Stimulated activated CD4-positive, alpha-beta T cell treated with anti-CD3 and anti-CD28 coated beads, Interleukin-1b, Interleukin-23, amount 100 ng/mL, for 48 hours (primary cell): Measurements from ENCODE around the gene ARVCF.
A peak's percentile ranks its signal among the peaks of the same experiment; 100 is the strongest.

ENCODE experiments used
- DNase-seq: peaks from one replicate; pipeline ENCODE4 v3.0.0-alpha.2; 2020

The ARVCF gene

DNA sequence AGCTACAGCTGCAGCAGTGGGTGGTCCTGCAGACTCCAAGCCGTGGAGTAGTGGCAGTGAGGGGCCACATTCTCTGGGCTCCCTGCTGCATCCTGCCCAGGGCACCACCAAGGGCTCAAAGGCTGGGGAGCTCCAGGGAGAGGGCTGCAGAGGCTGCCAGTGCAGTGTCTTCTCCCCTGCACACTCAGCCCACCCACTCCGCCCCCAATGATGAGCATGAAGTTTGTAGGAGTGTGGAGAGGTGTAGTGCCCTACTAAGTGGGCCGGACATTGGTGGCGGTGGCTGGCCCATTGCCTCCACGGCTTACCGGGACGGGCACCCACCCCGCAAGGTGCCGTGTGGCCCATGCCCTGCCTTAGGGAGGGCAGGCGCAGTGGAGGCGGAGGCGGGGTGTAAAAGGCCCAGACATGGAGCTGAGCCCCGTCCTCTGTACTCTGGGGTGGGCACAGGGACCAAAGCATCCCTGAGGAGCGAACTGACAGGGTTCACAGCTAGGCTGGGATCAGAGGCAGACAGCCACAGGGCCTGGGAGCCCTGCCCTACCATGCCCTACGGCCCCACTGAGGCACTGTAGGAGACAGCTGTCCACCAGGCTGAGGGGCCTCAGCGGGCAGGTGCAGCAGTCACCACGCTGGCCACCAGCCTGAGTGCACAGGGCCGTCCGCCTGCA, 18.9 kb downstream of the ARVCF start:
- DNase-seq, result no peak

DNA sequence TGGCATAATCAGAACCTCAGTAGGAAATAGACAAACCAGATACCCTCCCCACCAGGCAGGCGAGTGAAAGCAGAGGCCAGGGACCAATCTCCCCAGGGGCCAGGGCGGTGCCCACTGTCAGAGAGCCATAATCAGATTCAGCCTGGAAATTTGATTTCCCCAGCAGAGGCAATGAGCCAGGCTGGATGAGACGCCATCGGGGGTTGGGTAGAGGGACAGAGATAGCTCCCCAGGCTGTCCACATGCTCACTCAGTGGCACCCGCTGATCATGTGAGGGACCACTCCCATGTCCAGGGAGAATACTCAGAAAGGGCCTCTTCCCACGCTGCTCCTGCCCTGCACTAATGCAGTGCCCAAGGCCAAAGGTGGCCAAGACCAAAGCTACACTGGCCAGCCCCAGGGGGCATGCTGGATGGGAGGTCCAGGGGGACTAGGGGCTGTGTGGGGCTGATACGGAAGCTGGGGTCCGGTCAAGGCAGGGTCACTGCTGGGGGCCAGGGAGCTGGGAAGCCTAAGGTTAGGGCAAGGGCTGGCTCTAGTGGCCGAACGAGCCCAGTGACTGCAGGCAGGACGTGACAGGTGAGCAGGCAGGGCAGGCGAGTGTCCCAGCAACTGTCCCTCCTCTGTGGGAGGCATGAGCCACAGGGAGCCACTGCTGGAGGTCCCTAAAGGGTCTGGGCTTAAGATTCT, 19.8 kb downstream of the ARVCF start:
- DNase-seq, result no peak

DNA sequence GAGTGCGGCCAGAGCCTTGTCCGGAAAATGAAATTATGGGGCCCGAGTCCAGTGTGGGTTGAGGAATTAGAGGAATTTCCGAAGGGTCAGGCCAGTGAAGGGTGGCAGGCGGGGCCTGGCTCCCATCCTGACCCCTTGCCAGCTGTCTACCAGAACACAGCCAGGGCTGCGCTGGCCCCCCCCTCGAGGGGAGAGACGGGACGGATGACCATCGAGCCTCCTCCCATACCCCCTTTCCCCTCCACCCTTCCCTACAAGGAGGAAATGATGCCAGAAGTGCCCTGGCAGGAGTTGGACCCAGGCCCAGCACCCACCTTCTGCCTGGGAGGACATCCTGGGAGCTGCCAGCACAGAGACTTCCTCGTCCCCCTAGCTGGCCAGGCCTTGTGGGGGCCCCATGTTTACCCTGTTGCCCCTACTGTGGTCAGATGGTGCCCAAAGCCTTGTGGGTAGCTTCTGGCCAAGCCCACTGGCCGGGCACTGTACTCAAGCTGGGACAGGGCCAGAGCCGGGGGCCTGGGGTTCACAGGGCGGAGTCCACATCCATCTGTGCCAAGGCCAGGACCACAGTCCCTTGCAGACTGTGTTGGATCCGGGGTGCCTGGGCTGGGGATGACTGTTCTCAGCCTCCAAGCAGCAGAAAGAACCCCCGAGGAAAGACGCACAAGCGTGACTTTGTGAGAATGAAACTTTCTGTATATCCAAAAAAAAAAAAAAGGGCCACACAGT, 20.8 kb downstream of the ARVCF start:
- DNase-seq, result no peak

DNA sequence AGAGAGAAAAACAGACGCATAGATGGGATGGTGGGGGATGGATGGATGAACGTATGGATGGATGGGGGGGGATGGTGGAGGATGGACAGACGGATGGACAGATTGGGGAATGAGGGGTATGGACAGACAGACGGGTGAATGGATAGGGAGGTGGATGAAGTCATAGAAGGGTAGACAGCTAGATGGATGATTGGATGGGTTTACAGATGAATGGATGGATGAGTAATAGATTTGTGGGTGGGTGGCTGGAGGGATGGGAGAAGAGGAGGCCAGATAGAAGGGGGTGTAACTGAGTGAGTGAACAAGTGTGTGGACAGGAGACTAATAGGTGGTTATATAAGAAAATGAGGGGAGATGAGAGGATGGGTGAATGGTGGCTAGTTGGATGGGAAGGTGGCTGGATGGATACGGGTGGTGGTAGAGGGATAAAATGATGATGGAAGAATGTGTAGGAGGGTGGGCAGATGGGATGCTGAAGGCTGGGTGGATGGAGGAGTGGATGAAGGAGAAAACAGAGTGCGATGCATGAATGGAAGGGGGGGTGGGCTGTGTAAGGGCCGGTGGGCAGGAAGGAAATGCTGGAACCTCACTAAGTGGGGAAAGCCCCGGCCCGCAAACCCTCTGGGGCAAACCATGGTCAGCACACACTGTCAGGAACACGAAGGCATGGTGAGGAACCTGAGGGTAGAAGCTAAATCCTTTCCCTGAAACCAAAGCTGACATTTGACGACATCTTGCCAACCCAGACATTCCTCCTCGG, 21.6 kb downstream of the ARVCF start:
- no peak for DNase-seq

DNA sequence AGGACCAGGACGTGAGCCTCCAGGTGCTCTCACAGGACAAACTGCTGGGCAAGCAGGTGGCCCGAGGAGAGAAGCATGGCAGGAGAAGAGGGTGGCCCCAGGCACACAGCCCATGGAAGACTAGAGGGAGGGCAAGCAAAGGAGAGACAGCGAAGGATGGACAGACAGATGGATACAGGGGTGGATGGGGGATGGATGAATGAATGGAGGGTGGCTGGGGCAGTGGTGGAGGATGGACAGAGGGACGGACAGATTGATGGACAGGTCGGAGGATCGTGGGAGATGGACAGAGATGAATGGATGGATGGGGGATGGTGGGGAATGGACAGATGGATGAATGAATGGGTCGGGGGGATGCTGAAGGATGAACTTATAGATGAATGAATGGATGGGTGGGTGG, 22.7 kb downstream of the ARVCF start:
- DNase-seq, result no peak

DNA sequence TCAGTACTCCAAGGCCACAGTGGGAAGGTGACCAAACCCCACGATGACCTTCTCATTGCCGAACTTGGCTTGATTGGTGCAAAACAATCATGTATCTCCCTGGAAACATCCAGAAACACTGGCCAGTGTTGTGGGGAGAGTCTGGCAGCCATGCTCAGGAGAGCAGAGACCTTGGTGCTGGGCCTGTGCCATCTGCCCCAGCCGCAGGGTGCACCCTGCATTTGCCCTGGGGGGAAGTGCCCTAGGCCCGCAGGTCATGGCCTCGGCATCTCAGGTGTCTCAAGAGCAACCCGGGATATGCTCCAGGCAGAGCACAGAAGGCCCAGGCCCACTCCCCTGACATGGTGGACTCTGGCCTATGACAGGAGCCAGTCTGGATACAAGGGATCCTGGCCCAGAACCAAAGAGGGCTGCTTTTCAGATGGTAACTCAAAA, 23.7 kb downstream of the ARVCF start:
- DNase-seq, result no peak

DNA sequence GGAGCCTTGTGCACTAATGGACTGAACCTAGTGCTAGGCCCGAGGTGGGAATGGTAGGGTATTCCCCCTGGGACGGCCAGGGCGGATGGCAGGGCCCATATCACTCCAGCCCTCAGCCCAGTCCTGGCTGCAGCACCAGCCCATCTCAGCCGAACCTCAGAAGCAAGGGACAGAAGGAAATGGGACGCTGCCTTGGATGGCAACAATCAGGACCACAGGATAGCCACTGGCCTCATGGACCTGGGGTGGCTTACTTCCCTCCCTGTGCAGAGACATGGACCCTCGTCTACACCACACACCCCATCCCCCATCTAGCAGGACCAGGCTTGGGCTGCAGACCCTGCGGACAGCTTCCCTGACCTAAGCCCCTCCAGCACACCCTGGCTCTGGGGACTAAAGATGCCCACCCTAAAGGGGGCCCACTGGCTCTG, 24.1 kb downstream of the ARVCF start:
- no peak for DNase-seq

DNA sequence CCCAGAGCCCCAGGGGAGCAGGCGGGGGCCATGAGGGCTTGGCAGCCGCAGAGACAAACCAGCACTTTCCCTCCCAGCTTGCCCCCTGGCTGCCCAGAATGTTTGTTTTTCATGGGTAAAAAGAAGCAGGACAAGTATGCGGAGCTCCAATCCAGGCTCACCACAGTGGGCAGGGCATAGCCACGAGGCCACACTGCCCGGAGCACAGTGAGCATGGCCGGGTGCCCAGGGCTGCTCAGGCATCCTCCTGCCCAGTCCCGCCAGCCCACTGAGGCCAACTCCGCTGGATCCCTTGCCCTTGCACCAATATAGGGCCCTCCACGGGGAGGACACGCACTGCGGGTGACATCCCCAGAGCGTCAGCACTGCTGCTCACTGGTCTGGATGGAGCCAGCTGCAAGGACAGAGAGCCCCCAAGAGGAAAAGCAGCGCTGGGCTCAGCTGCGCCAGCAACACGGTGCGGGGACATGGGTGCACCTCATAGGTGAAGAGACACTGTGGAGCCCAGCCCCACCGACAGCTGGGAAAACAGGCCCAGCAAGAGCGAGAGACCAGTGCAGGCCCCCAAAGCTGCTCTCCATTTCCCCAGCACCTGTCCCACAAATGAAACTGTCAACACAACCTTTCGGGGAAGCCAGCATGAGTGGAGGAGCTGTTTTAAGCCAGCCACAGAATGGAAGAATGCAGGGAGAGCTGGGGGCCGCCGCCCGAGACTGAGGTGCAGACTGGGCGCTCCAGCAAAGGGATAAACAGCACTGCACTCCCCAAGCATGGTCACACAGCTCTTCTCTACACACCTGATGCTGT, 24.8 kb downstream of the ARVCF start:
- DNase-seq, result no peak

DNA sequence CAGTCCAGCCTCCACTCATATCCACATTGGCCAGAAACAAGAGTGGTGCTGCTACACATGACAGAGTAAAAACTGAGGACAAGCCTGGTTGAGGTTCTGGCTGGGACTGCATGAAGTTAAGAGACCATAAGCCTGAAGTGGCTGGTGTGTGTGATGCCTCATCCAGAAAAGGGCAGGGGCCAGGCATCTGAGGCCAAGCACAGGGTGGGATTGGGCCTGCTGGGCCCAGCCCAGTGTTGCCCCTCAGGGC, 25.3 kb downstream of the ARVCF start:
- no peak for DNase-seq

DNA sequence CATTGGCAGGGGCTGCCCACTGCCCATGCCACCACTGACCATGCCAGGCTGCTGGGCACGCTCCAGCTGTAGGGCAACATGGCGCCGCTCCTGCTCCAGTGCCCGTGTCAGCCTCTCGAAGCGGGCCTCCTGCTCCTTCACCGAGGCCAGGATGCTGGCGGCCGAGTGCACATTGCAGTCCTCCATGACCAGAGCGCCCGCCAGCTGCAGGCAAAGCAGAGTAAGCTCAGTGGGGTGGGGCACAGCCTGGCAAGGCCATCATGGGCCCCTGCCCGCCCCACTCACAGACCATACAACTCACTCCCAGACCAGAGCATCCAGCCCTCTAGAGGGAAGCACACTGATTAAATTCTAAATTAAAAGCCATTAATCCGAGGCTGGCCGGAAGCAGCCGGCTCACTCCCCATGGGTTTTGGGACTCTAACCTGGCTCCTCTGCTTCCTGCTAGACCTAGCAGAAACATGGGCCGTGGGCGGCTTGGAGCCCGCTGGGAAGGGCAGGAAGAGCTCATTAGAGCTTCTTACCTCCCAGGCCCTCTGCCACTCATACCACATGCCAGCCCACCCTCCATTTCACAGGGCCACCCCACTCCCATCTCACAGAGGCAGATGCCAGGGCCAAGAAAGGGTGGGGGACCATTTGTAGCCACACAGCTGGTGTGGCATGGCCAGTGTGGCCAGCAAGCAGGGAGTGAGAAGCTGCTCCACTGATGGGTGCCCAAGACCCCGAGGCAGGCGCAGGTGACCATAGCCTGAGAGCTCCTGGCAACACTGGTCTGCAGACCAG, 25.8 kb downstream of the ARVCF start:
- no peak for DNase-seq

DNA sequence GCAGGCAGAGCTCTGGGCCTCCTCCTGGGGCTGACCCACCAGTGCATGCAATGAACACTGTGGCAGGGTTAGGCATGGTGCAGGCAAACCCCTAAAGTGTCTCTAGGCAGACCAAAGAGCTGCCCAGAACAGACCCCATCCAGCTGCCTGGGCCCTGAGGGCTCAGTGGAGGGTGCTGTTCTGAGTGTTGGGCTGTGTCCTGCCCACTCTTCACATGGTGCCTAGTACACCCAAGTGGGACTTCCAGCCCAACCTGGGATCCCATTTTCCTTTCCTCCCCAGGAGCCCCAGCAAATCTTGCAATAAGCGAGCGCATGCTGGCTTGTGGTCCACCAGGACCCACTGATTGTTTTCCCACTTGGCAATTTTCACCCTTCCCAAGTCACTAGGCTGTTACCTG, 26.4 kb downstream of the ARVCF start:
- DNase-seq, result no peak

DNA sequence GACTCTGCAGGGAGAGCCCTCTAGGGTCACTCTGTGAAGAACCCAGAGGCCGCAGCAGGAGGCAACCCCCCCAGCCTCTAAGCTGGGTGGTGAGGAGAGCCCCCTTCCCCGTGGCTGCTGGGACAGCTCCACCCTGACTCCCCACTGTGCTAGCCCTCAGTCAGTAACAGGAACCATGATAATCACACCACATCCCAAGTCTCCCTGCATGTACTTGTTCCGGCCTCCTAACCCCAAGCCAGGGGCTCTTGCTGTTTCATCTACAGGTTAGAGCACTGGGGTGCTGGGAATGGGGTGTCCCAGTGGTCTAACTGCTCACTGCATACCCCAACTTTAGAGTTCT, 26.9 kb downstream of the ARVCF start:
- no peak for DNase-seq

DNA sequence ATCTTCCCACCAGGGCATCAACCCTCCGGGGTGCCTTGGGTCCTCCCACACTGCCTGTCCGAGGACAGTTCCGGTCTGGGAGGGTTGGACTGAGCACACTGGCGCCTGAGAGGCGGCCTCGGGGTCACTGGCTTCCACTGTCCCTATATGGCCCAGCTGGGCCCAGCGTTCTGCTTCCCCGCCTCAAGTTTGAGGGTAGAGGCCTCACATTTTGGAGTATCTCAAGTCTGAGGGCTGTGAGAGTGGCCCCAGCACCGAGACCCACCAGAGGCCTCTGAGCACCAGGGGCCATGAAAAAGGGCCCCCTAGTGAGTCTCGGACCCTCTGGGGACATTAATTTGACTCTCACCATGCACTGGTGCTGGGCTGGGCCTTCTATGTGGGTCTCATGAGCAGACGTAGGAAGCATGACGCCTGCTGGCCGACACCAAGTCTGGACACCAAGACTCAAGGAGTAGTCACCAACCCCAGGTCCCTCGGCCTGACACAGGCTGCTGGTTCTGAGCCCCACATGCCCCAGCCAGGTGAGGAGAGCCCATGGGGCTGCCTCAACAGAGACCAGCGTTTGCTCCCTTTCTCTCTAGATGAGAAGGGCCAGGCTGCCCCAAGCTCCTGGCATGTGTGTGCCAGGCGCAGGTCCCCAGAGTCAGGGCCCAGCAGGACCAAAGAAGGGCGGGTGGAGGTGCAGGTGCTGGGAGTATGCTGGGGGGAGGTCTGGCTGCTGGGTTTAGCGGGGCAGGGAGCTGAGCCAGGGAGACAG, 27.5 kb downstream of the ARVCF start:
- DNase-seq, result no peak

DNA sequence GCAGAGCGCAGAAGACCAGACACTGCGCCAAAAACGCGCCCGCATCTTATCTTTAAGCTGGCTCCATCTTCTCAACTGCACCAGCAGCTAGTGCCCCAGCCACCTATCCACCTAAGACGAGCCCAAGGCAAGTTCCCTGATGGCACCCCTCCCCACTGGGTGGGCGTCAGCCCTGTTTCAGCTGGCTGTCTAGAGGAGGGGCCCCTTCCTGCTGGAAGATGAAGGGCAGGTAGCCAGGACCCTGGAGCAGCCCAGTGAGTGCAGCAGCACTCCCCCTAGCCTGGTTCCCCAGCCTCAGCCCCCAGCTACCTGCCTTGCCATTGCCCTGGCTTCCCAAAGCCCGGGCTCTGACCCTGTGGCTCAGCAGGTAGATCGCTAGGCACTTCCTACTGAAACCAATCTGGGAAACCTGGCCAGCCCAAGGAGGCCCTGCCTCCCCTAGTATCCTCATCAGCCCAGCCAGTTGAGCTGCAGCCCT, 28.3 kb downstream of the ARVCF start:
- DNase-seq, result no peak

DNA sequence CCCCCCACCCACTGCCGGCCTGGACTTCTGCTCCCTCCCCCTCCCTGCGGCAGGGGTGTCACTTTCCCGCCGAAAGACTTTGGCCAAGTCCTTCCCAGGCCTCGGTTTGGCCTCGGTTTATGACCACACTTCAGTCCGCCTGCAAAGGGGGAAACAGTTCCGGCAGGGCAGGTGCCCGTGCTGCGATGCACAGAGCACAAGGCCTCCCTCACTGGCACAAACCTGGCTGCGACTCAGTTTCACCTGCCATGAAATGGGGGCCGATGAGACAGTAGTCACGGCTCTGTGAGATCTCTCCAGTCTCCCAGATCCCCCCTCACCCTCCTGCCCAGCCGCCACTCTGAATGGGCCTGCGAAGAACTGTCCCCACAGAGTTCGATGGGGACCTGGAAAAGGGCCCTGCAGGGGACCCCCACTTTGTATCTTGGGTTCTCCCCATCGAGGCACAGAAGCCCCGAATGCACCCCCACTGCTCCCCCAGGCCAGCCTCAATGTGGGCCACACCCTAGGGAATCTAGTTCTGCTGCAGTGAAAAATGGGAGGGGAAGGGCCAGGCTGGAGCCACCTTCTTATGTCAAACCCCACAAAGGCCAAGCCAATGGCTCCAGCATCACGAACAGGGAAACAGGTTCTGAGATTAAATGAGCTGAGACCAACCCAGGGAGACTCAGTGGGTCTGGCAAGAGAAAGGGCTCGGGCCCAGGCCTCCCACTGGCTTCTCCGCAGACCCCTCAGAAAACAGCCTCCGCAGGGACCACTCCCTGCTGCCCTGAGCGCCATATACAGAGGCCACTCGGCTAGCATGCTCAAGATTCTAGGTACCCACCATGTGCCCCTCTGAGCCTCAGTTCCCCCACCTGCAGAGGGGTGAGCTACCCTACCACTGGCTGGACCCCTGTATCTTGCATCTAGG, 29.0 kb downstream of the ARVCF start:
- DNase-seq, result no peak

DNA sequence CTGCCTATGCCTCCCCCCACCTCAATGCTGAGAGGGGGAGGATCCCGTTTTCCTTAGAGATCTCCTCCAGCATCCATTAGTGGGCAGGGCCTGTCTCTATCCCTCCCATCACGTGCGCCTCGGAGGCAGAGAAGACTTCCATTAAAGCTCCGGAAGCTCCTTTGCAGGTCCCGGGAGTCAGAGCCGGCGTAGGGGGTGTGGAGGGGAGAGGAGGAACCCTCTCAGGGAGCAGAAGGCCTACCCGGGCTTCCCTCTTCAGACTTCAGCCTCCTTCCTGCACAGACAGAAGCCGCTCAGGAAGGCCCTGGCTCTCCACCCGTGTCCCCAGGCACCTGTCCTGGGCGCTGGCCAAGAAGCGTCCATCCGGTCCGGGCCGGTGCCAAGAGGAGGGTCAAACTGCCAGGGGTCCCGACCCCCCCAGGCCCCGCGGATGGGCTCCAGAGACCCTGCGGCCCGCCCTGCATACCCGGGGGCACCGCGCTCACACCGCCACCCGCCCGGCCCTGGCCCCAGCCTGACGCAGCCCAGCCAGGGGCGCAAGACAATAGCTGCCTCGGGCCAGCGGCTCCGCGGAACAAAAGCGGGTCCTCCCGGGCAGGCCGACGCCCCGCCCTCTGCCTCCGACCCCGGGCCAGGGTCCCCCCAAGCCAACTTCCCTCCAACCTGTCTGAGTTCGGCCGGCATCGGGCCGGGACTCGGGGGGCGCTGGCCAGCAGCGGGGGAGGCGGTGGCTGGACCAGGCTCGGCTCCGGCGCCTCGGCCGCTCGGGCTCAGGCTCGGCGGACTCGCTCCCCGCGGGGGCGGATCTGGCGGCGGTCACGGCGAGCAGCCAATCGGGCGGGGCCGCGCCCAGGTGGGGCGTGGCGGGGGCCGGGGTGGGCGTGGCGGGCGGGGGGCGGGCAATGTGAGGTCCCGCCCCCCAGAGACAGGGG, 29.9 kb downstream of the ARVCF start:
- DNase-seq, result peak; percentile 65

DNA sequence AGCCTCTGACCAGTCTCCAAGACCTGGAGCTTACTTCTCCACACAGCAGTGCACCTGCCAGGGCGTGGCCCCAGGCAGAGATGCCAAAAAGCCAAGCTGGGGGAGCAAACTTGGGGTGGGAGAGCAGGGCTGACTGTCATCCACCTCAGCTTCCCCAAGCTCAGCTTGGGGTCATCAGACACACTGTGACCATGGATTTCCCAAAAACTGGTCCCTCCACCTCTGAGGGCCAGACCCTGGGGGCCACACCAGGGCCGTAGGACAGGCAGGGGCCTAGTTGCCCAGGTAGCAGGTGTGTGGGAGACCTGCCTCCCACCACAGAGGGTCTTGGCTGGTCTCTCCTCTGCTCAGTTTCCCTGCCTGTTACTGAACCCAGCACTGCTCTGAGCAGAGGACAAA, 30.6 kb downstream of the ARVCF start:
- DNase-seq, result no peak

DNA sequence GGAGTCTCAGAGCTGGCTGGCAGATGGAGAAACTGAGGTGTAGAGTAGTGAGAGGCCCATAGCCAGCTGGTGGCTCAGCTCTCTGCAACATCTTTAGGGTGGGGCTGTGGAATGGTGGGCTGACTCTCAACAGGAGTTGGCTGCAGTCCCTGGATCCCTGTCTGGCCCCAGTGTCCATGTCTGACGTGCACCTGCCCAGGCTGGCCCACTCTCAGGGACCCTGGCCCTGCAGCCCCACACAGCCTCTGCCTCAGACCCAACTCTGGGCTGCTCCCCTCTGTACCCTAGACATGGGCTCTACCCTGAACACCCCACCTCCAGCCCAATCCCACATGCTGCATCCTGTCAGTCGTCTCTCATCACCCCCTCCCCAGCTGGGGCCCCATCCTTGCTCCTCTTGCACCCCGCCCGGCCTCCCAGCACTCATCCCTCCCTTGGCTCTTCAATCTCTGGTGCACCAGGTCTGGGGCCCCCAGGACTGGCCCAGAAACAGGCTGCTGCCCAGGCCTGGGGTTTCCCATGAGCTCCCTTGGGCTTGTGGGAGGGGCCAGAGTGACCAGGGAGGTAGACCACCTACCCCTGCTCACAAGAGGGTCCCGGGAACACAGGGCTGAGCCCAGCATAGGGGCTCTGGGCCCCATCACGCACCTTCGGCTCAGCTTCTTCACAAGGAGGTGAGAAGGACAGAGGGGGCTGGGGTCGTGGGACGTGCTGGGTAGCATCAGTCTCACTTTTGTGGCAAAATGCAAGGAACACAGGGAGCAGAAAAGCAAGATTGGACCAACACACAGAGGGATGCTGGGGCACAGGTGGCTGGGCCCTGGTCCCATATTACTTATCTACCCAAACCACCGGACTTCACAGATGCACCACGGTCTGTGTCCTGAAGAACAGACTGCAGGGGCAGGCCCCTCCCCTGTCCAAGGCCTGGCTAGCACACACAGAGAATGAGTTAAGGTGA, 31.5 kb downstream of the ARVCF start:
- DNase-seq, result no peak
